ENCODE data around the gene CACNA1B.

GRCh38 chr9:137900584-137901310, 23.2 kb downstream of the CACNA1B start:
- TF ChIP-seq CTCF (IDR thresholded peaks at IDR 0.05) (no peak), POLR2A (IDR thresholded peaks at IDR 0.05) (no peak)
